IMR-90 (cell line): ENCODE measurements around the gene PXYLP1. TPM values are rescaled to one million over a fixed set of nuclear protein-coding genes. Genes with fewer than 3 reads are reported as not detected.
A peak's percentile ranks its signal among the peaks of the same experiment; 100 is the strongest.

Source experiments
- ATAC-seq: fragments of 200-7000 bp; cut with Tn5 transposase; 2 replicates; pipeline ENCODE4 v1.9.1; 2020; ENCODE audit warnings: low read depth, mild to moderate bottlenecking, moderate library complexity
- BruUV-seq: library from RNA; stranded (reverse); fragments of 400-500 nt; replicated peaks from 2 replicates; lab custom pipeline; 2021; lab: Mats Ljungman, UMichigan
- CTCF ChIA-PET: fragments of 300-600 bp; formaldehyde crosslinking; extraction: SDS; loops from one replicate; lab custom pipeline; 2021; ENCODE audit warnings: antibody characterized with exemption; lab: Yijun Ruan, JAX
- POLR2A ChIA-PET: fragments of 300-600 bp; sonication (Branson Sonifier 250); formaldehyde crosslinking; loops from one replicate; lab custom pipeline; 2022; ENCODE audit warnings: antibody characterized with exemption; ENCODE audit not compliant: unreplicated experiment; lab: Charles Lee
- DNase-seq: peaks from one replicate; pipeline ENCODE4 v3.0.0; 2013
- H2AFZ ChIP-seq: replicated peaks from 2 replicates; pipeline ENCODE3; 2013; ENCODE audit warnings: low read length, mild to moderate bottlenecking; ENCODE audit not compliant: poor library complexity
- H2AK5ac ChIP-seq: 2 replicates; pipeline ENCODE4 v1.6.1; 2013; ENCODE audit warnings: low read depth, low read length, inconsistent platforms
- H2AK9ac ChIP-seq: replicated peaks from 2 replicates; pipeline ENCODE3; 2013; ENCODE audit warnings: mild to moderate bottlenecking, low read depth, low read length, moderate library complexity; ENCODE audit not compliant: poor library complexity
- H2BK120ac ChIP-seq: 2 replicates; pipeline ENCODE4 v1.6.1; 2013; ENCODE audit warnings: low read depth, low read length, inconsistent platforms
- H2BK15ac ChIP-seq: 3 replicates; pipeline ENCODE4 v1.6.1; 2013; ENCODE audit warnings: low read depth, low read length, inconsistent platforms
- H2BK20ac ChIP-seq: 2 replicates; pipeline ENCODE4 v1.6.1; 2013; ENCODE audit warnings: low read depth, mild to moderate bottlenecking, inconsistent platforms, low read length, moderate library complexity
- H2BK5ac ChIP-seq: 2 replicates; pipeline ENCODE4 v1.6.1; 2013; ENCODE audit warnings: mild to moderate bottlenecking, low read depth, low read length, inconsistent platforms; ENCODE audit not compliant: poor library complexity, severe bottlenecking
- H3K14ac ChIP-seq: replicated peaks from 2 replicates; pipeline ENCODE4 v1.6.1; 2013; ENCODE audit warnings: low read depth, low read length, inconsistent platforms
- H3K18ac ChIP-seq: 2 replicates; pipeline ENCODE4 v1.6.1; 2013; ENCODE audit warnings: low read depth, low read length, control low read depth
- H3K23ac ChIP-seq: 2 replicates; pipeline ENCODE4 v1.6.1; 2013; ENCODE audit warnings: low read depth, low read length, inconsistent platforms
- H3K27ac ChIP-seq: 2 replicates; pipeline ENCODE4 v1.5.1; 2013; ENCODE audit warnings: mild to moderate bottlenecking, control low read depth, low read length; ENCODE audit not compliant: insufficient read depth
- H3K27me3 ChIP-seq: 2 replicates; pipeline ENCODE4 v1.6.1; 2013; ENCODE audit warnings: low read length; ENCODE audit not compliant: control insufficient read depth, insufficient read depth
- H3K36me3 ChIP-seq: 2 replicates; pipeline ENCODE4 v1.6.1; 2013; ENCODE audit warnings: low read length, mixed read lengths; ENCODE audit not compliant: control insufficient read depth, insufficient read depth
- H3K4ac ChIP-seq: 2 replicates; pipeline ENCODE4 v1.6.1; 2013; ENCODE audit warnings: low read depth, low read length, inconsistent platforms
- H3K4me1 ChIP-seq: 2 replicates; pipeline ENCODE4 v1.6.1; 2013; ENCODE audit warnings: low read length, mixed read lengths; ENCODE audit not compliant: control insufficient read depth, insufficient read depth
- H3K4me2 ChIP-seq: 2 replicates; pipeline ENCODE4 v1.6.1; 2013; ENCODE audit warnings: low read depth, mild to moderate bottlenecking, control low read depth, low read length, moderate library complexity
- H3K4me3 ChIP-seq: 2 replicates; pipeline ENCODE4 v1.5.1; 2013; ENCODE audit warnings: low read depth, mild to moderate bottlenecking, control low read depth, low read length, moderate library complexity; ENCODE audit not compliant: insufficient read depth
- H3K56ac ChIP-seq: 2 replicates; pipeline ENCODE4 v1.6.1; 2013; ENCODE audit warnings: low read length, inconsistent platforms; ENCODE audit not compliant: insufficient read depth; ENCODE audit errors: extremely low read depth
- H3K79me1 ChIP-seq, 2 experiments: 2 replicates each; pipeline ENCODE4 v1.6.1; 2013; ENCODE audit warnings: low read length in 2 of 2, inconsistent platforms in 1 of 2, low read depth in 1 of 2
- H3K9ac ChIP-seq: 2 replicates; pipeline ENCODE4 v1.6.1; 2013; ENCODE audit warnings: low read depth, low read length, control low read depth
- H3K9me1 ChIP-seq: 2 replicates; pipeline ENCODE4 v1.6.1; 2013; ENCODE audit warnings: low read length, inconsistent platforms; ENCODE audit not compliant: insufficient read depth
- H3K9me3 ChIP-seq: 2 replicates; pipeline ENCODE4 v1.6.1; 2013; ENCODE audit warnings: low read length; ENCODE audit not compliant: control insufficient read depth, insufficient read depth
- H4K20me1 ChIP-seq: 2 replicates; pipeline ENCODE4 v1.6.1; 2013; ENCODE audit warnings: low read length, inconsistent platforms; ENCODE audit not compliant: insufficient read depth
- H4K5ac ChIP-seq: 2 replicates; pipeline ENCODE4 v1.6.1; 2013; ENCODE audit warnings: mild to moderate bottlenecking, low read depth, low read length, control low read depth
- H4K8ac ChIP-seq, 2 experiments: 2 replicates each; pipeline ENCODE4 v1.6.1; 2013; ENCODE audit warnings: low read depth in 2 of 2, low read length in 2 of 2, control low read depth in 1 of 2, inconsistent platforms in 1 of 2
- H4K91ac ChIP-seq: 2 replicates; pipeline ENCODE4 v1.6.1; 2013; ENCODE audit warnings: low read depth, low read length, inconsistent platforms; ENCODE audit not compliant: insufficient read depth
- FOS ChIP-seq: fragments of 150-350 bp; IDR thresholded peaks from 2 replicates; pipeline ENCODE4 v1.6.1; 2016; ENCODE audit warnings: low read depth, low read length
- NFE2L2 ChIP-seq: fragments of 150-350 bp; IDR thresholded peaks from 2 replicates; pipeline ENCODE4 v1.6.1; 2016; ENCODE audit warnings: low read depth, mild to moderate bottlenecking, low read length
- WGBS, 2 experiments: methylation state at CpG; one replicate each; pipeline versions ENCODE4 v1.1.5 to v1.1.7; 2013; ENCODE audit warnings: missing lambda C conversion rate in 2 of 2; ENCODE audit not compliant: insufficient read length in 1 of 2; ENCODE audit errors: extremely low coverage in 2 of 2; 5-methylcytosine and 5-hydroxymethylcytosine counted together
- dilution Hi-C: fragments of 300-500 bp; cut with HindIII; formaldehyde crosslinking; loops from one replicate; pipeline ENCODE4 v1.14.3; 2018; ENCODE audit warnings: low sequenced_read_pairs; ENCODE audit not compliant: unreplicated experiment
- in situ Hi-C: fragments of 300-500 bp; cut with MboI; formaldehyde crosslinking; loops from 3 replicates; pipeline ENCODE4 v1.14.3; 2019; ENCODE audit warnings: low sequenced_read_pairs, inconsistent platforms, mixed read lengths
- intact Hi-C: fragments of 100-400 bp; cut with micrococcal nuclease; formaldehyde crosslinking; loops from 2 replicates; pipeline ENCODE4 v1.10.0; 2022
- polyA plus RNA-seq, 3 experiments: library from polyadenylated mRNA; depleted of rRNA; stranded (reverse); fragments of >200 nt; gene quantifications; 2 replicates each; pipeline ENCODE4 v1.2.3, GENCODE V29; 2012; ENCODE audit warnings: low replicate concordance in 1 of 3
- total RNA-seq: library from RNA; depleted of rRNA; stranded (reverse); fragments of >200 nt; gene quantifications from 2 replicates; pipeline ENCODE4 v1.2.3, GENCODE V29; 2012
- TF ChIP-seq, protein P1 (sequence below): fragments of 150-350 bp; IDR thresholded peaks from 2 replicates; pipeline ENCODE4 v1.6.1; 2017; ENCODE audit warnings: mild to moderate bottlenecking, antibody characterized with exemption, low read length, low read depth

Gene PXYLP1
- total and polyA plus RNA-seq, 2 of the 4 experiments (the other 2 are of a cell fraction), result 11.7 to 15.6 TPM

GRCh38 chr3:141243271-141243707 is 11.7 kb downstream of the PXYLP1 start:
- no peak overlapping the region for H2BK20ac ChIP-seq
- peaks cover 0 to 16% of the 10 kb centered on the region in 2 experiments; a peak in 2 of 4 replicates for H3K79me1 ChIP-seq
- intact Hi-C loops (no loop called here), in situ Hi-C loops (no loop called here), dilution Hi-C loops (no loop called here)
- H3K23ac ChIP-seq, result no peak overlapping the region
- ChIA-PET POLR2A (no interaction called here), CTCF (interaction anchor here (0.6 kb wide), 1 partner anchor 966 kb away, joined by 3 read pairs; no protein-coding TSS in a partner anchor)
- H3K4me1 ChIP-seq, result peaks cover 15% of the 10 kb centered on the region
- H3K18ac ChIP-seq, result no peak overlapping the region
- BruUV-seq, result no TSS peak
- H3K27ac ChIP-seq, result no peak overlapping the region
- H2AK9ac ChIP-seq, result peak overlapping the region; percentile 33
- H2AFZ ChIP-seq, result peak overlapping the region; percentile 57
- TF ChIP-seq FOS (peak; percentile 30; the same call in 1 of the 2 replicates), NFE2L2 (no peak)
- TF ChIP-seq, protein P1, sequence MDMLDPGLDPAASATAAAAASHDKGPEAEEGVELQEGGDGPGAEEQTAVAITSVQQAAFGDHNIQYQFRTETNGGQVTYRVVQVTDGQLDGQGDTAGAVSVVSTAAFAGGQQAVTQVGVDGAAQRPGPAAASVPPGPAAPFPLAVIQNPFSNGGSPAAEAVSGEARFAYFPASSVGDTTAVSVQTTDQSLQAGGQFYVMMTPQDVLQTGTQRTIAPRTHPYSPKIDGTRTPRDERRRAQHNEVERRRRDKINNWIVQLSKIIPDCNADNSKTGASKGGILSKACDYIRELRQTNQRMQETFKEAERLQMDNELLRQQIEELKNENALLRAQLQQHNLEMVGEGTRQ, result no peak
- WGBS, 2 experiments, result 13% methylated on average over 4 of the region's 11 CpGs; no CpG with 5 or more reads in 1 of the 2 experiments
- no peak overlapping the region for H3K4me3 ChIP-seq
- H3K36me3 ChIP-seq, result no peaks in the 10 kb centered on the region
- no peak overlapping the region for H3K9ac ChIP-seq
- 0 out of 2 replicates have a peak overlapping the region, but pooled peaks have one; percentile 67 for H3K14ac ChIP-seq
- H3K56ac ChIP-seq, result no peak overlapping the region
- ATAC-seq, result peak; percentile 62
- H3K4ac ChIP-seq, result no peak overlapping the region
- no peaks in the 10 kb centered on the region for H3K27me3 ChIP-seq
- no peak overlapping the region for H3K4me2 ChIP-seq
- no peak overlapping the region for H4K8ac ChIP-seq
- H3K9me1 ChIP-seq, result peaks cover 24% of the 10 kb centered on the region
- H2BK120ac ChIP-seq, result no peak overlapping the region
- no peak overlapping the region for H4K91ac ChIP-seq
- peak; percentile 36 for DNase-seq
- no peak overlapping the region for H2BK5ac ChIP-seq
- H3K9me3 ChIP-seq, result no peaks in the 10 kb centered on the region
- 0 out of 2 replicates have a peak, but pooled peaks cover 4% of the 10 kb centered on the region for H4K20me1 ChIP-seq
- no peak overlapping the region for H2BK15ac ChIP-seq
- H2AK5ac ChIP-seq, result no peak overlapping the region; the same call in 1 of the 2 replicates
- H4K5ac ChIP-seq, result no peak overlapping the region
